NK-92 (cell line): ENCODE data around the gene PDE4D.
"Not testable (repeated sequence)": the region's sequence is repeated elsewhere in the genome, so short reads cannot be mapped to it uniquely, and the experiment has no call there.

Source experiments
- DNase-seq: peaks from one replicate; lab custom pipeline; 2025; ENCODE audit not compliant: unreplicated experiment; lab: John Stamatoyannopoulos, UW

PDE4D gene

GRCh38 chr5:59769832-59770231 lies 123.7 kb downstream of the PDE4D start:
- no peak for DNase-seq

GRCh38 chr5:59769041-59769360 lies 124.5 kb downstream of the PDE4D start:
- DNase-seq, result no peak

- no peak for DNase-seq
Observed at GRCh38 chr5:59768152-59769040, 125.1 kb downstream of the PDE4D start.

GRCh38 chr5:59767681-59768151 lies 125.8 kb downstream of the PDE4D start:
- no peak for DNase-seq

GRCh38 chr5:59767211-59767605 lies 126.3 kb downstream of the PDE4D start:
- DNase-seq, result no peak

- DNase-seq, result no peak
Observed at GRCh38 chr5:59766427-59767210, 126.9 kb downstream of the PDE4D start.

- DNase-seq, result no peak
Observed at GRCh38 chr5:59765446-59765845, 128.1 kb downstream of the PDE4D start.

- no peak for DNase-seq
Observed at GRCh38 chr5:59764361-59764760, 129.2 kb downstream of the PDE4D start.

- no peak for DNase-seq
Observed at GRCh38 chr5:59763541-59763940, 130.0 kb downstream of the PDE4D start.

GRCh38 chr5:59762232-59762631 lies 131.3 kb downstream of the PDE4D start:
- DNase-seq, result not testable (repeated sequence)

GRCh38 chr5:59760785-59761348 lies 132.7 kb downstream of the PDE4D start:
- DNase-seq, result no peak

- DNase-seq, result no peak
Observed at GRCh38 chr5:59759600-59760351, 133.8 kb downstream of the PDE4D start.

GRCh38 chr5:59758566-59758965 lies 135.0 kb downstream of the PDE4D start:
- DNase-seq, result no peak

GRCh38 chr5:59757442-59757841 lies 136.1 kb downstream of the PDE4D start:
- DNase-seq, result no peak

- no peak for DNase-seq
Observed at GRCh38 chr5:59756373-59757035, 137.0 kb downstream of the PDE4D start.

- DNase-seq, result no peak
Observed at GRCh38 chr5:59755476-59755875, 138.1 kb downstream of the PDE4D start.

GRCh38 chr5:59753599-59753998 lies 139.9 kb downstream of the PDE4D start:
- no peak for DNase-seq

- DNase-seq, result no peak
Observed at GRCh38 chr5:59749782-59750520, 143.6 kb downstream of the PDE4D start.

GRCh38 chr5:59748036-59748663 lies 145.4 kb downstream of the PDE4D start:
- DNase-seq, result not testable (repeated sequence)
